Transverse colon (tissue), 4 donors: Measurements from ENCODE around the gene ISL1.

Source experiments
- EP300 ChIP-seq: sonication (generic); formaldehyde crosslinking; IDR thresholded peaks from one replicate; pipeline ENCODE4 v1.6.1; 2017; ENCODE audit warnings: antibody characterized with exemption, low read depth
- POLR2A ChIP-seq: fragments of 450-650 bp; IDR thresholded peaks from one replicate; pipeline ENCODE4 v1.6.1; 2016; ENCODE audit warnings: antibody characterized with exemption, mild to moderate bottlenecking, moderate library complexity
- POLR2AphosphoS5 ChIP-seq, 3 donors: sonication (generic); formaldehyde crosslinking; IDR thresholded peaks; one replicate each; pipeline ENCODE4 v1.6.1; 2016; ENCODE audit warnings: antibody characterized with exemption in 3 of 3
- TF ChIP-seq, protein P1 (sequence below), 5 experiments: fragments of 200-600 bp in 3 of 5; fragments of 450-650 bp in 2 of 5; sonication (generic) in 3 of 5; IDR thresholded peaks; 1 replicate in 2 of 5; 2 replicates in 3 of 5; pipeline ENCODE4 v1.5.1; 2016 to 2017; ENCODE audit warnings: antibody characterized with exemption in 5 of 5, inconsistent platforms in 3 of 5, mild to moderate bottlenecking in 2 of 5, moderate library complexity in 1 of 5

DNA sequence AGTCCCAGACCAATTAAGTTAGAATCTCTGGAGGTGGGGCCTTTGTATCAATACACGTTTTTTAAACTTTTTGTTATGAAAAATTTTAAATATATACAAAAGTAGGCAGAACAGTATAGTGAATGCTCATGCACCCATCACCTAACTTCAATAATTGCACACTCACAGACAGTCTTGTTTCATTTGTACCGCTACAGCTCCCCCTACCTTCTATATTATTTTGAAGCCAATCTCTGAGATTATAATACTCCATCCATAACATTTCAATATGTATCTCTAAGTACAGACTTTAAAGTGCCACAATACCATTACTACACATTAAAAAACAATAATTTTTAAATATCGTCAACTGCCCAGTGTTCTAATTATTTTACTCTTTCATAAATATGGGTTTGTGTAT is 32.9 kb downstream of the ISL1 start:
- TF ChIP-seq, protein P1, sequence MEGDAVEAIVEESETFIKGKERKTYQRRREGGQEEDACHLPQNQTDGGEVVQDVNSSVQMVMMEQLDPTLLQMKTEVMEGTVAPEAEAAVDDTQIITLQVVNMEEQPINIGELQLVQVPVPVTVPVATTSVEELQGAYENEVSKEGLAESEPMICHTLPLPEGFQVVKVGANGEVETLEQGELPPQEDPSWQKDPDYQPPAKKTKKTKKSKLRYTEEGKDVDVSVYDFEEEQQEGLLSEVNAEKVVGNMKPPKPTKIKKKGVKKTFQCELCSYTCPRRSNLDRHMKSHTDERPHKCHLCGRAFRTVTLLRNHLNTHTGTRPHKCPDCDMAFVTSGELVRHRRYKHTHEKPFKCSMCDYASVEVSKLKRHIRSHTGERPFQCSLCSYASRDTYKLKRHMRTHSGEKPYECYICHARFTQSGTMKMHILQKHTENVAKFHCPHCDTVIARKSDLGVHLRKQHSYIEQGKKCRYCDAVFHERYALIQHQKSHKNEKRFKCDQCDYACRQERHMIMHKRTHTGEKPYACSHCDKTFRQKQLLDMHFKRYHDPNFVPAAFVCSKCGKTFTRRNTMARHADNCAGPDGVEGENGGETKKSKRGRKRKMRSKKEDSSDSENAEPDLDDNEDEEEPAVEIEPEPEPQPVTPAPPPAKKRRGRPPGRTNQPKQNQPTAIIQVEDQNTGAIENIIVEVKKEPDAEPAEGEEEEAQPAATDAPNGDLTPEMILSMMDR (IDR thresholded peaks at IDR 0.05) = no peak
- TF ChIP-seq POLR2AphosphoS5 (IDR thresholded peaks at IDR 0.05) (no peak), EP300 (no peak), POLR2A (no peak)
